Stimulated activated naive CD4-positive, alpha-beta T cell treated with Interleukin-2 at 50 U/mL for 16 hours (primary cell): ENCODE data around the gene CISH.

ENCODE experiments used
- DNase-seq: peaks from one replicate; lab custom pipeline; 2025; lab: John Stamatoyannopoulos, UW

The CISH gene, protein sequence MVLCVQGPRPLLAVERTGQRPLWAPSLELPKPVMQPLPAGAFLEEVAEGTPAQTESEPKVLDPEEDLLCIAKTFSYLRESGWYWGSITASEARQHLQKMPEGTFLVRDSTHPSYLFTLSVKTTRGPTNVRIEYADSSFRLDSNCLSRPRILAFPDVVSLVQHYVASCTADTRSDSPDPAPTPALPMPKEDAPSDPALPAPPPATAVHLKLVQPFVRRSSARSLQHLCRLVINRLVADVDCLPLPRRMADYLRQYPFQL

DNA sequence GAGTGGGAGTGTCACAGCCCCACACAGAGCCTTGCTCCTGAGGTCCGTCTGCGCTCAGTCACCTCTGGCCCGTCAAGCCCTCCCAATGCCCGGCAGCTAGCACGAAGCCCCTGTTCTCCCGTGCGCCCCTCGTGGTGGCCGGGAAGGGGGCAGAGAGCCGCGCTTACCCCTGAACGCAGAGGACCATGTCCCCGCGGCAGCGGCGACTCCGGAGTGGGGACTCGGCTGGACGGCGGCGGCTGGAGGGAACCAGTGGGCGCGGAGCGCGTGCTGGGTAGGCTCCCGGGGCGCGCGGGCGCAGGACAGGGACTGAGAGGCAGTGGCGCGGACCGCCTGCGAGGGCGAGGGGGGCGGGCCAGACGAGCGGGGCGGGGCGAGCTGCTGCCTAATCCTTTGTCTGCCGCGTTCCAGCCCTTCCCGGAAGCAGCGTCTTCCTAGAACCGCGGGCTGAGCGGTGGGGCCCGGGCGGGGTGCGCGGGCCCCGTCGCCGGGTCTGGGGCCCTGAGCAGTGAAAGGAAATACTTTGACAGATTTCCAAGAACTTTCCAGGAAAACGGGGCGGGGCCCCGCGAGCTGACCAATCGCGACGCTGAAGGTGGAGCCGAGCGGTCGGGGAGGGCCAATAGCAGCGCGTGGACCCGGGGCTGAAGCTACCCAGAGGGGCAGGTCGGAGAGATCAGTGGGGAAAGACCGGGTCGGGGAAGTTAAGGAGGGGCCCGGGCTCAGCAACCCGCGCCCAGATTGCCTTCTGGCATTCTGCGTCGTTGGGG lies at the start of gene CISH:
CISH (minus strand) TSS at position 311 of the 770 bp plus-strand sequence; CDS start at position 187, 124 bp downstream.
- DNase-seq = peak; percentile 100

DNA sequence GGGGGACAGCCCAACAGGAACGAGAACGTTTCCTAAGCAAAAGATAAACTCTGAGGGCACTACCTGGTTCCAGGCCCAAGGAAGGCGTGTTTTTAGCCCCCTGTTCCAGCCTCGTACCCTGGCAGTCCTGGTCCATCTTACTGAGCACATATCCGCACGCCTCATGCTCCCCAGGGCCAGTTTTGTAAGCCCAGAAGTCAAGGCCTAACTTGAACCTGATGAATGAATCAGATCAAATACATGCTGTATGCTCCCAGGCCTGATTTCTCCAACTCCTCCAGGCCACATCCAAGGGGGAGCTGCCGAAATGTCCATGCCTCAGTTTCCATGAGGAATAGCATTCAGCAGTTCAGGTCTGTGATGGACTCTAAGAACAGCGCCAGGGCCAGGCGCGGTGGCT lies 48.8 kb upstream of the CISH start:
- no peak for DNase-seq

DNA sequence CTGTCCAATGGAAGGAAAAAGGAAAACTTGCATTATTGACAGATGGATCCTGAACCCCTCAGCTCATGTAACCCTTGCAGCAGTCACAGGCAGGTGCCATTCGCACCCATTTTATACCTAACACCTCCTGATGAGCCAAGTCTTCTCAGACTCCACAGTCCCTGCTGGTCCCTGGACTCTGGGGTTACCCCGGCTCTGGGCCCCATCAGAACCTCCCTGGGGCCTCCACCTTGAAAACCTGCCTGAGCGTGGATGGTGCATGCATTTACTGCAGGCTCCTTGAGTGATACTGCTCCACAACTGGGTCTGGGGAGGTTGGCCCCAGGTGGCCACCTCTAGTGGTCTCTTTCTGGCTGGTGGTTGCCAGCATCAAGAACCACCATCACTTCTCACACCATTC lies 47.3 kb upstream of the CISH start:
- DNase-seq = no peak

DNA sequence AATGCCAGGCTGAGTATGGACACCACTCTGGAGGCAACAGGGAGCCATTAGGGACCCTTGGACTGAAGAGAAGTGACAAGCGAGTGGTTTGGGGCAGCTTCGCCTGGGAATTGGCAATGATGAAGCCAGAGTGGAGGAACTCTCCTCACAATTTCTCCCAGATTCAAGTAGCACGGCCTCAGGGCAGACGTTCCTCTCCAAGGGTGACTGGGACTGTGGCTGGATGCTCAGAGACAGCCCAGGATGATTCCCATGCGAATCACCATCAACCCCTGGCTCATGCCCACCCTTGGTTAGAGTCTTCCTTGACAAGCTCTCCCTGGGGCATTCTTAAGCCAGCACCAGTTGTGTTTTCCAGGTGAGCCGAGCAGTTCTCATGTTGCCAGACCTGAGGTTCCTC lies 46.8 kb upstream of the CISH start:
- DNase-seq = no peak

DNA sequence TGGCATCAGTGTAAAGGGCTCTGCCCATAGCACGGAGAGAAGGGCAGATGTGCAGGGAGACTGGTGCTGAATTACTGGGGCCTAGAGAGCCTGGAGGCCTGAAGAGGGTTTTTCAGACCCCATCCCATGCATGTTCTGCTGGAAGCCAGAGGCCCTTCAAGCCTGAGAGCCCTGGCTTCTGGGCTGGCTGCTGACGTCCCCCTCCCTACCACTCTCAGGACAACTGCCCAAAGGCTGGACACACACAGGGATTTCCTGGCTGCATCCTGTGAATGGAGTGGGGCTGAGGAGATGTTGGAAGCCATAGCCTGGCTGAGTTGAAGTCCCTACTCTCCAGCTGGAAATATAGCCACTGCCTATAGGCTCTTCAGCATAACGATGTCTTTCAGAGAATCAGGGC lies 46.2 kb upstream of the CISH start:
- DNase-seq = no peak

DNA sequence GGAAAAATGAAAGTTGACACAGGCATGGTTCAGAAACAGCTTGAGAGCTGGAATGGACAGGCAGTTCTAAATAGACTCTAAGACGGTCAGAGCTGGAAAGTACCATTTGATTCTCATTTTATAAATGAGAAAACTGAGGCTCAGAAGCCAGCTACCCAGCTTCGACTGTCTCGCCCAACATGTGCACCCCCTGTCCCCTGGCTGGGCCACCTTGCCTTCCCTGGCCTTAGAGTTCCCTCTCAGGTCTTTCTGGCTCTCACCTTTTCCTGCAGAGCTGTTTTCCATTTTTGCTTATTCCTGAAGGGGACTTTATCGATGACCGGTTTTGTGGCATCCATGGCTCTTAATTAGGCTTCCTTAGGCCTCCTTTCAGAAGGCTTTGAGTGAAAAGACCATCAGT lies 45.8 kb upstream of the CISH start:
- DNase-seq = no peak

DNA sequence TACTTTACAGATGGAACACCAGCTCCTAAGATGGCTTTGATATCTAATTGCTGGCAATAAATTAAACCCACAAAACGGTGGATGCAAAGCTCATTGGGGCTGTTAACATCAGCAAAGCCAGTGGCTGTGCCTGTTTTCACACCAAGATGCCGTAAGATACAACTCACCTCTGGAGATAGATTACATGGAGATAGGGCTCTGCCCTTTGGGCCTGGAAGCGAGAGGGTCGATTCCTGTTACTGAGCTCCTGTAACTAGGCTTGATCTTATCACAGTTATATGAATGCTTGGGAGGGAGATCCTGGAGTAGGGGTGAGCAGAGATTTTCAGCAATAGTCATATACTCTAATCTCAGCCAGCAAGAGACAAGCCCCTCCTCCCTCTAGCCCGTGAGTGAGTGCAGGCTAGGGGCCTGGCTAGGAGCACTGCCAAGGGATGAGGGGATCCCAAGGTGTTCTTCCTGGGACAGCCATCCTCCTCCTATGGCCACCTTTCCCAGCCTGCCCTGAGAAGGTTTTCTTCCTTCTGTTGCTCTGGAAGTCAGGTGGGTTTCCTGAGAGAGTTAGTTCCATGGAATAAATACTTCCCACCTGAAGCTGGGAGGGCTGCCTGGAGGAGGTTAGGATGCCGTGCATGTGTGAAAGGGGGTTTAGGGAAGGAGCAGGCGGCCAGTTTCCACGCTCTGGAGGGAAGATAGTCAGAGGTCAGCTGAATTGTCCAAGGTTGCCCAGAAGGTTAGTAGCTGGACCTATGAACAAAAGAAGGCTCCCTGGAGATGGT lies 45.0 kb upstream of the CISH start:
- DNase-seq = no peak

DNA sequence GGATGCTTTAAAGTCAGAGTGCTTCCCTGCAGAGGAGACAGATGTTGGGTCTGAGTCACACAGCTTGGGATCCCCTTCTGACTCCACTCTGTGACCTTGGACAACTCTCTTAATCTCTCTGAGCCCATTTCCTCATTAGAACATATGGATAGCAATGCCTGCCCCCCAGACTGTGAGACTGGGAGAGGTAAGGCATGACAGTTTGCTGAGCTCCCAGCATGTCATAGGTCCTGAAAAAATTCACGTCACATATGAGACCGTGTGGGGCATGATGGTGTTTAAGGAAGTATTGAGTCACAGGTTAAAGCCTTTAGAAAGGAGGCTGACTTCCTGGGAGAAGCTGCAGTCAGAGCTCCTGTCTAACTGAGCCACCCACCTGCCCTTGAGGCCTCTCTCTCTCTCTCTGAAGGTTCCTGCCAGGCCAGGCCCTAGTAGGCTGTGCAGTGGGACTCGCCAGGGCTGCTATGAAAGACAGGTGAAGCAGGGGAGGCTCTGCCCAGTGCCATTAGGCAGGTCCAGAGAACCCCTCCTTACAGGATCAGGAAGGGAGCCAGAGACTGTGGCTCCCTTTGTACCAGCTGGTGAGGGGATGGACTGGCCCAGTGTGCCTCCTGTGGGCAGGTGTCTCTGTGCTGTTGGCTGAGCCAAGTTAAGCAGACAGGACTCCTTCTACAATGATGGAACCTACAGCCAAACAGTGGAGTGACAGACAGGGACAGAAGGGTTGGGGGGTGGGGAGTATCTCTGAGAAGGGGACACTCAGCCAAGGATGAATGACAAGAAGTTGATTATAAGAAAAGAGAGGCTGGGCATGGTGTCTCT lies 43.6 kb upstream of the CISH start:
- peak; percentile 5 for DNase-seq

DNA sequence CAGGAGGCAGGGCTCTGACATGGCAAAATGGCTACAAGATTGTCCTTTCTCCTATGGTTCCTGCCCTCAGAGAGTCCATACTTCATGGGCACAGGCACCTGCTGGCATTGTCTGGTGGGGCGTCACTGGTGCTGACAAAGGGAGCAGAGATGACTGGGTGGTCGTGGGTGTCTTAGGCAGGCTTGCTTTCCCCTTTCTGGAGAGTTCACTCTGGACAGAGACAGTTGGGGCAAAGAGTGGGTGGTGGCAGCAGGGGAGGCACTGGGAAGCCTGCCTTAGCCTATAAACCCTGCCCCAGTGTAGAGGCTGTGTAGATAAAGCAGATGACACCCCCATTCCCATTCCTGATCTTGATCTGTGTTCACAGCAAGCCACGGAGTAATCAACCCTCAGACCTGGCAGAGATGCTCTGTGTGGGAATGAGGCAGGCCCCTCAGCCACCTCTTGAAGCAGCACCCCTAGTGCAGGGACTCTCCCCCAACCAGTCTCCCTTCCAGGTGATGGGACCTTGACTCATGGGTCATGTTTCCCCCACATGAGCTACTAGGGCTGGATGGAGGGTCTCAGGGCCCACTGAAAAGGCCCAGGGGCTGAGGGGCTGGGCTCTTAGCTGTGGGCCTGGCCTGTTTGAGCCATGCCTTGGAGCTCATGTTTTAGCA lies 42.5 kb upstream of the CISH start:
- no peak for DNase-seq

DNA sequence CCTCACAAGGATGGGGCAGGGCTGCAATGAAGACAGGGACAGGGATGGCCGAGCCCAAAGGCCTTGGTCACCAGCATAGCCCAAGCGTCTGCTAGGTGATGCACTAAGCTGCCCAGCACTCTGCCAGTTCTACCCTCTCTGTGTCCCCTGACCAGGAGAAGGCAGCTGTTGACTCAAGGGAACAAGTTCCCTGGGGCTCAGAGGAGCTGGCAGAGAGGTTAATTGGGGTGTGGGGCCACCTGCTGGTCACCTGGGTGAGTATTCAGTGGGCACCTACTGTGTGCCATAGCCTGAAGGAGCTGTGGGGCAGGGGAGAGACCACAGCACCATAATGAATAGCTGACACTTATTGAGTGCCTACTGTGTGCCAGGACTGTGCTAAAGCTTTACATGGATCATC lies 41.1 kb upstream of the CISH start:
- DNase-seq = peak; percentile 35

DNA sequence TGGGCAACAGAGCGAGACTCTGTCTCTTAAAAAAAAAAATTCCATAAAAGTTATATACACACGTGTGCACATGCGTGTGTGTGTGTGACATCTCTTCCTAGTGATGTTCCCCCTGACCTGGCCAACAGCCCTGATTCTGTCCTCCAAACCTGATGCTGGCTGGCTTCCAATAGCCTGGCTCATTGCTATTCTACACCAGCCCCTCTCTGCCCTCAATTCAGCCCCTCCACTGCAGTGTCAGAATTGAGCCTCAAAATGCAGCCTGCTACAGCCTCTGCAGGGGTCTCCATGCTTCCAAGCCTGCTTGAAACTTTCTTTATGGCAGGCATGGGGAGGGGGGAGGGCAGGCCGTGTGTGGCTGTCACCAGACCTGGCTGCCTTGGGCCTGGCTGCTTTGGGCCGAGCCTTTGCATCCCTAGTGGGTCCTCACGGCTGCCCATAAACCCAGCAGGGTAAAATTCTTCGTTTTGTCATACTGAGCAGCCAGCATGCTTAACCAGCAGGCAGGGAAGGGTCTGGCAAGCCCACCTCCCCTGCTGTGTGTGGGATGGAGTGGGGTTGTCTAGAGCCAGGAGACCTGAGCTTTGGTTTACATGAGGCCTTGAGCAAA lies 40.5 kb upstream of the CISH start:
- DNase-seq = no peak

DNA sequence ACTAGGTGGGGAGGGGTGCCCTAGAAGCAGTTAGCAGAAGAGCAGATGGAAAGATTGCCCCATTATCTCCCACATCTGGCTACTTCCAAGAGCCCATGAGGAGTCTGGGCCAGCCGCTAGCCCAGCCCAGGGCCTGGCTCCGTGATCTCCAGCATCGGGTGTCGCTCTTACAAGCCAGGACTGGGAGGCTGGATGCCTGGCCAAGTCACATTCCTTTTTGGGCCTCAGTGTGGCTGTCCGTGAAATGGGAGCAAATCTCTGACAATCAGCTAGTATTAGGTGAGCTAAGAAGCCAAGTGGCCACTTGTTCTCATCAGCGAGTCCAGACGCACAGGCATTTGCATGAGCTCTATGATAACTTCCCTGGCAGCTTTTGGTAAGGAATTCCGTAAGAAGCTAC lies 39.9 kb upstream of the CISH start:
- DNase-seq = no peak

DNA sequence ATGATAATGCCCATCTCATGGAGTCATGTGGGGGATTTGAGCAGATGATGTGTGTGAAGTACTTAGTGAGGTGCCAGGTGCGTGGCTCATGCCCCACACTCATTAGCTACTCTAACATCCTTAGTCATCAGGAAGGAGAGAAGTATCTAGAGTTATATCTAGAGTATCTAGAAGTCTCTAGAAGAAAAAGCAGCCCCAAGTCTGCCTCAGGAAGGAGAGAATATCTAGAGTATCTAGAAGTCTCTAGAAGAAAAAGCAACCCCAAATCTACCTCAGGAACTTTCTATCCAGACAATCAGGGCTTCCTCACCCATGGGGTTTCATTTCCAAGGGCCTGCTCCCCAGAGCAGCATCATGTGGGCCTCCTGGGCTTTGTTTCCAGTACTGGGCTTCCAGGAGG lies 38.4 kb upstream of the CISH start:
- no peak for DNase-seq

DNA sequence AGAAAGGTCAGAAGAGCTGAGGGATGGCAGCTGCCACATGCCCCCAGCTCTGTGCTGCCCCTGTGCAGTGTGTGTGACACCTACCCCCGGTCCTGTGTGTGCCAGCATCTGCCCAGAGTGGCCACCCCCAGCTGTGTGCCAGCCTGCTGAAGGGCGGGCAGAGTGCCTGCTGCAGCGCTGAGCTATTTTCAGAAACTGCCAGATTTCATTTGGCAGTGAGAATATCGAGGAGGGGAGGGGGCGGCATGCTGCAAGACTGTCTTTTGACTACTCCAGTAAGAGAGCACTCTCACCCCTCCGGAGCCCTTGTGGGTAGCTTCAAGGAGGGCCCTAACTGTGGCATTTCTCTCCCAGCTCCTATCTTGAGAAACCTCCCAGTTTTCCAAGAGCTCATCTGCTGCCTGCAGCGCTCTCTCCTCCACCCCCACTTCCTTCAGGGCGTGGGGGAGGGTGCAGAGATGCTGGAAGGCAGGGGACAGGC lies 37.9 kb upstream of the CISH start:
- DNase-seq = no peak

DNA sequence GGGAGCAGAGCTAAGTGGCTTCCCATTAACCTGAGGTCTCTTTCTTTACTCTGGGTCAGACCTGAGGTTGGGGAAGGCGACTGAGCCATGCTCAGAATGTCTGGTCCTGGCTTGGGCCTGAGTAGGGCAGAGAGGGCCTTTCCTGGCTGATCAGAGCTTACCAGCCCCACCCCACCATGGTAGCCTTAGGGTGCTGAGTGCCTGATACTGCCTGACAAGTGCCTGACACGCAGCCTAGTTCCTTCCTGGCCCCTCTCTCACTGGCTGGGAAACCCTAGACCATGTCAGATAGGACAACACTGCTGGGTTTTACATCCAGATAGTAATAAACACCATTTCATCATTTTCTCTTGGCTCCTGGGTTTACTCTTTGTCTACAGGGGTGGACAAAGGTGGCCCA lies 37.4 kb upstream of the CISH start:
- DNase-seq = no peak

DNA sequence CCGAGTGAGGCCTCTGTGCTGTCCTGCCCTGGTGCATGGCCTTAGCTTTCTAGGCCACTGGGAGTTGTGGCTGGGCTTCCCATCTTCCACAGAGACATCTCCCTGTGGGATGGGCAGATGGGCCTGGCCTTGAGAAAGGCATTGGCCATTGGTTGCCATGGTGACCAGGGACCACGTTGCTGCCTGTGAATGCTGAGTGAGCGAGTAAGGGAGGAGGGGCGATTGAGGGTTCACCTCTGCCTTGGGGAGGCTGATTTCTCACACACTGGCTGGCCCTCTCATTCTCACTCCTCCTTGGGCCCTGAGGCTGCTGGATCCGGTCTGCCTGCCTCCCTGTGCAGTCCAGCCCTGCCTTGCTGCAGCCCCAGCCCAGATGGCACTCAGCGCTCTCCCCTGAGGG lies 36.7 kb upstream of the CISH start:
- no peak for DNase-seq

DNA sequence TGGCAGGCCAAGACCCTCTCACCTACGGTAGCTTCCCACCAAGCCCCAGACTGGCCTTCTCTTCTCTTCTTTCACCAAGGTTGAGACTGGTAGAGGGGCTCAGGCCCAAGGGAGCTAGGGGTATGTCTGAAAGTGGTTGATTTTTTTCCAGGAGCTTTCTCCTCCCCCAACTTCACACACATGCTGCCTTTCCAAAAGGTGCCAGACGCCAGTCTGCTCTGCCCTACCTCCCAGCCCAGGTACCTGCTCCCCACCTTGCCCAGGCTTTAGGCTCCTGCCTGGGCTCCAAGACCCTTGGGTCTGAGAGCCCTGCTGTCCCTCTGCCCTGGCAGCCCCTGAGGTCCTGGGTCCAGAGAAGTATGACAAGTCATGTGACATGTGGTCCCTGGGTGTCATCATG lies 33.8 kb upstream of the CISH start:
- DNase-seq = no peak

DNA sequence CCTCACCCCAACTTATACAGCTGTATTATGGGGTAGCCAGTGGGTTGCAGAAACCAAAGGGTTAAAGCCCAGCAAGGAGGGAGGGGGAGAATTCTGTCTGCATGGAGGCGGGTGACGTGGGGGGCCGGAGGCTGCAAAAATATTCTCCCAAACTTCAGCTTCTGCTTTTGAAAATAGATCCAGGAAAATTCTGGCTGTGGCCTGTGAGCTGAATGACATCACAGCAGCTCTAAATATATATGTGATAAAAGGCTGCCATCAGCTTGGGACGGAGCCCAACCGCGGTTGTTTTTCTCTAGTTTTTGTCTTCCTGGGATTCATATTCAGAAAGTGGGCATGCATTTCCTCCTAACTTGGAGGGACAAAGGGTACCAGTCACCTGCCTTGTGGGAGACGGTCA lies 33.0 kb upstream of the CISH start:
- no peak for DNase-seq

DNA sequence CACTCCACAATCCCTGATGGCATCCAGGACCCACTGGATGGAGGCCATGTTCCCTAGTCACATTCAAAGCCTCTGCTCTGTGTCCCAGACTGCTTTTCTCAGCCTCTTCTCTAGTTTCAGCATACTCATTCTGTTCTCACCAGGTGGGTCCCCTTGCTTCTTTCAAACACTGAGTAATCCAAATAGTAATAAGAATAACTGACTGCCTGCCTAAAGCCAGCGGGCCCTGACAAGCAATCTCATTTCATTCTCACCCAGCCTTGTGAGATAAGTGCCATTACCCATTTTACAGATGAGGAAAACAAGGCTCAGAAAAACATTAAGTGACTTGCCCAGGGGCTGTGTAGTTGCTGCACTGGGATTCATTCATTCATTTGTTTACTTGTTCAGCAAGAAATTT lies 30.8 kb upstream of the CISH start:
- no peak for DNase-seq

DNA sequence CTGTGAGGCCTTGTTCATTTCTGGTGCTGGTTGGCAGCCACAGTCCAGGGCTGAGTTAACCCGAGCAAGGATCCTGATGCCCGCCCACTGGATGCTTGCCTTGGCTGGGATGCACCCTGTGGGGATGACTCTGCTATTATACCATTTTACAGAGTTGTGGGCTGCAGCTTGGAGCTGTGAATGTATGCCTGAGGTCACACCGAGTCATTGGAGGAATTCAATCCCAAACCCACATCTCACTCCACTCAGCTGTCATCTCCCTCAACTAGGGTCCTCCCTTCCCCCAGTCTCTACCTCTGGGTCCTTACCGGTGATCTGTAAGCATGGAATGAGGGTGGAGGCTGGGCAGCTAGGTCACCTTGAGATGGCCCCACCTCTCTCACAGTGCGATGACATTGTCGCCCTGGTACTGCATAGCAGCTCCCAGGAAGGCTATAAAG lies 27.5 kb upstream of the CISH start:
- DNase-seq = no peak

DNA sequence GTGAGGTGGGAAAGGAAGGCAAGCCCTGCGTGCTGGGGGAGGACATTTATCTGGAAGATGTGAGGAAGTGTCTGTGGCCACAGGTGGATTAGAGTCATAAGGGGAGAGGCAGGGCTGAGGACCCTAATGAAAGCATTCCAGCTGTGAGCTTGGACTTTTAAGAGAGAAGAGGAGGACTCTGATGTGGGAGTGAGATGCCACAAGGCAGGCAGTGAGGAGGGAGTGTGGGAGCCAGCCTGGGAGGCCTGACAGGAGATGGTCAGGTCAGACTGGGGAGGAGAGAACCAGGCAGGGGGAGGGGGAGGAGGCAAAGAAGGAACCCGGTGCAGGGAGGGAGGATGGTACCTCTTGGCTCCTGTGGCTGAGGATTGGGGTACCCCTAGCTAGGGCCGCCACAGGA lies 26.4 kb upstream of the CISH start:
- DNase-seq = no peak
